H7 (cell line): ENCODE measurements around the gene KDM4C. TPM values are rescaled to one million over a fixed set of nuclear protein-coding genes. Genes with fewer than 3 reads are reported as not detected.

ENCODE experiments used
- DNase-seq: peaks from one replicate; pipeline ENCODE4 v3.0.0; 2012
- H3K27me3 ChIP-seq: 2 replicates; pipeline ENCODE4 v1.6.0; 2011; ENCODE audit warnings: mild to moderate bottlenecking, low read length; ENCODE audit not compliant: control insufficient read depth, insufficient read depth
- H3K36me3 ChIP-seq: replicated peaks from 2 replicates; pipeline ENCODE4 v1.5.1; 2011; ENCODE audit warnings: low read length; ENCODE audit not compliant: control insufficient read depth, insufficient read depth
- H3K4me3 ChIP-seq: 2 replicates; pipeline ENCODE4 v1.5.1; 2011; ENCODE audit warnings: low read depth, mild to moderate bottlenecking, control low read depth, low read length, moderate library complexity; ENCODE audit not compliant: insufficient read depth
- total RNA-seq: library from RNA; depleted of rRNA; stranded (reverse); fragments of >200 nt; shearing (Covaris generic); gene quantifications from 2 replicates; pipeline ENCODE4 v1.2.3, GENCODE V29; 2014

The KDM4C gene
- total RNA-seq, 1 experiment from 2014 or later = 20.9 TPM

DNA sequence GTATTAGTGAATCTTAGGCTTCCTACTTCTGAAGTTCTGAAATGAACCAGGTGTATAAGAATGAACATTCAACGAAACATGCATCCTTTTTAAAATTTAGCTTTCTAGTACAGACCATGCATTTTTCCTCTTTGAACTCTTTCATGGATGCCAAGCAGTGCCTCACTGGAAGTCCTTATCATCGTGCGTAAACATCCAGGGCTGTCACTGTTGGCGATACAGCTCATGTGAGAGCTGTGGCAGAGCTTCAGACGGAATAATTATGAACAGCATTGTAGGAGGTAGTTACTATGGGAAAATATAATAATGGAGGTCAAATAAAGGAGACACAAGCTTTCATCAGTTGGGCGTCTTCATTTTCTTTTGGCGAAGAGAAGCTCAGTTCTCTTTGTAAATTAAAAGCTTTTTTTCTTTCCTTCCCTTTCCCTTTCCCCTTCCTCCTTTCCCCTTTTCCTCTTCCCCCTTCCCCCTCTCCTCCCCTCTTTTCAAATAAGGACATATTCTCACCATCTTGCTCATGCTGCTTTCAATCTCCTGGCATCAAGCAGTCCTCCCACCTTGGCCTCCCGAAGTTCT, 167.3 kb downstream of the KDM4C start:
- Histone ChIP-seq H3K27me3 (no peaks in the 10 kb centered on the region), H3K36me3 (no peaks in the 10 kb centered on the region), H3K4me3 (no peak overlapping the region)
- DNase-seq = no peak

DNA sequence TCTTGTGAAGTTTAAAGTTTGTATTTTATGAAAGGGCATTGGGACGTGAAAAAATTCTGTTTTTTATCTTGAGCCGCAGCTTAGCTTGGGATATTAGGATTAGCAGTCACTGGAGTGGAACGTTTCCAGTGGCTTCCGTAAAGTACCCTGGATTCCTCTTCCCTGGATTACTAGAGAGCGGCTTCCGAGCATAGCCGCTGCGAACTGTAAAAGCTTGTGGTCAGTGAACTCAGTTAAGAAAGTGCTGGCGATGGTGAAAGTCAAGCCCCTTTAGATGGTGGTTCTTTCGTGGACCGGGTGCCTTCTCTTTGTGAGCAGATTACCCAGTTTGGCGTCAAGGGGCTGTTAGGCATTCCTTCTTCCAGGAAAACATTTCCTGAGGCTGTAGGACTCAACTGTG, 168.1 kb downstream of the KDM4C start:
- no peak overlapping the region for H3K4me3 ChIP-seq
- no peaks in the 10 kb centered on the region for H3K27me3 ChIP-seq
- no peak for DNase-seq
- no peaks in the 10 kb centered on the region for H3K36me3 ChIP-seq

DNA sequence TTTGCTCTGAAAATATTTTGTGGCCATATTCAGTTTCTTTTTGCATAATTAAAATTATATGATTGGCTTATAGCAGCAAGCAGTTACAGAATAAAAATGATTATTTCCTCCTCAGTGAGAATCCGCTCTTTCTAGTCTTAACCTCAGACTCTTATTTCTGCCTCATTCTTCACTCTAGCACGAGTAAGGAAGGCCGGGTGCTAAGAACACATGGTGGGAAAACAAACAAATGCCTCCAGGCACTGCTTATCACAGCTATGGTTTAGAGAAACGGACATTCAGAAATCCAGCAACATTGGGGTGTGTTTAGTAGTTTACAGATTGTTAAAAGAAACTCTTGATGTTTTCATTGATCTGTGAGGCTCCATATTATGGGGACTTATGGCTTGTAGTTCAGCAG, 168.7 kb downstream of the KDM4C start:
- Histone ChIP-seq H3K4me3 (no peak overlapping the region), H3K27me3 (no peaks in the 10 kb centered on the region), H3K36me3 (no peaks in the 10 kb centered on the region)
- no peak for DNase-seq

DNA sequence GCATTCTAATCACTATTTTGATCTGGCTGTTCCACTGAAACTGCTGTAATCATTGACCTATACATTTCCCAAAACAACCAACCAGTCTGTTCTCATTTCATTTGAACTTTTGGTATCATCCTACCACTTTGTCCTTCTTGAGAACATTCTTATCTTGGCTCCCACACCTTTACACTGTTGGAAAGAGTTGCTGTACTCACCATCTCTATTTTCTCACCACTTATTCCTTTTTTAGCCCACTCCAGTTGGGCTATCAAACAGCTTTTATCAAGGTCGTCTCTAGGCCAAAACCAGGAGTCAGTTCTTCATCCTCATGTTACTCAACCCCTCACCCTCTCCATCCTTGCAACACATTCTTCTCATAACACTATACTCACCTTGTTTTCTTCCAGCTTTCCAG, 170.1 kb downstream of the KDM4C start:
- no peak for DNase-seq
- no peaks in the 10 kb centered on the region for H3K36me3 ChIP-seq
- H3K4me3 ChIP-seq = no peak overlapping the region
- H3K27me3 ChIP-seq = no peaks in the 10 kb centered on the region

DNA sequence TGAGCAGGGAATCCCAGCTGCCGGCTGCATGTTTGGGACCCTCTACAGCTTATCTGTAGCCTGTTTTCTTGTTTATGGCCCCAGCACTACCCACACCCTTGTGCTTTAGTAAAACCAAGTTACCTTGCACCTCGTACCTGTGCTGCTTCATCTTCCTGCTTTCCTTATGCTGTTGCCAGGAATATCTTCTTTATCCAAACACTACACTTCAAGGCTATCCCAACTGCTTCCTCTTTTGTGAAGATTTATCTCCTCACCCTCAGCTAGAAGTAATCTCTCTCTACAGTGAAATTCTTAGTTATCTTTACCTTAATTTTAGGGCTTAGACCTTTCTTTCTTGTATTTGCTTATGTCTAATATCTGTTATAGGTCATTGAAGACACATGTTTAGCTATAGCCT, 171.1 kb downstream of the KDM4C start:
- H3K4me3 ChIP-seq = no peak overlapping the region
- H3K36me3 ChIP-seq = no peaks in the 10 kb centered on the region
- H3K27me3 ChIP-seq = no peaks in the 10 kb centered on the region
- no peak for DNase-seq

DNA sequence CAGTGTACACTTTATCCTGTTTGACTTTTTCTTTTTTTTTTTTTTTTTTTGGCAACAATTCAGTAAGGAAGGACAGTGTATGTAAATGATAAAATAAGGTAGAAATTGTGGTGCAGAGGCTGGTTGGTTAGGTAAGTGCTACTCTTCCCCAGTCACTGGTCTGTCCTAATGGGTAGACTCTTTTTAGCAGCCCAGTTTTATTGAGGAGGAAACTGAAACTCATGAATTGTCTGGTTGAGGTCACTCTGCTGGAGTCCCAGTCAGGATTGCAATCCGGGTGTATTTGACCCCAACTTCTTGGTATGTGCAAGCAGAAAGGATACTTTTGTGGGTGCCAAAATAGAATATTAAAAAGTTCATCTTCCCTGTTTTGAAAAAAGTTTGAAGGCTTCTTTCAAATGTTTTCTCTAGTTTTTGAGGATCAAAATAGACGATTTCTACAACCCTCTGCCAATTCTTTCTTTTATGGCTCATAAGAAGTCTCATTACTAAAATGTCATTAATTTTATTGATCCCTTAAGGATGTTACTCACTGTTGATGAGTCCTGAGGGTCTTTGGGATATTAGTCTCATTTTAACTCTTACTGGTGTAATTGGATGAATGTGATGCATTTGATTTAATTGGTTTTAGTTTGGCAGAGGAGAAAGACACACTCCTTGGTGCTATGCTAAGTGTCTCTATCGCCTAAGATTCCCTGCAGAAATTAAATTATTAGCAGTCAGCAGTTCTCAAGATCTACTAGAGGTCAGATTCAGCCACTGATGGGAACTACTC, 171.9 kb downstream of the KDM4C start:
- H3K36me3 ChIP-seq = no peaks in the 10 kb centered on the region
- H3K27me3 ChIP-seq = no peaks in the 10 kb centered on the region
- DNase-seq = no peak
- H3K4me3 ChIP-seq = no peak overlapping the region

DNA sequence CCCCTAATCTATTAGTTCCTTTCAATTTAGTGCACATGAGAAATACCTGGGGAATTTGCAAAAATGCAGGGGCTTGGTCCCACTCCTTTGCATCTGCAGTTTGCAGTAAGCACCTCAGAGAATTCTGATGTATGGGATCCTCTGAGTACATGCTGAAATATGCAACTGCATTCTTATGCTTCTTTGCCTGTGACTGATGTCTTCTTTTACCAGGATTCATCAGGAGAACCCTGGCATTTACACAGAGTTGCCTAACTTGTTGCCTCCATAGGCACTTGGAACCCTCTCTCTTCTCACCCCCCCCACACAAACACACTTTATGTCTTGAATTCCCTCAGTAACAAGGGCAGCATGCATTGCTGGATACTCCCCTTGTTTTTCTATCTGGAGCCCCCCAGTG, 173.1 kb downstream of the KDM4C start:
- Histone ChIP-seq H3K27me3 (no peaks in the 10 kb centered on the region), H3K4me3 (no peak overlapping the region), H3K36me3 (no peaks in the 10 kb centered on the region)
- DNase-seq = no peak

DNA sequence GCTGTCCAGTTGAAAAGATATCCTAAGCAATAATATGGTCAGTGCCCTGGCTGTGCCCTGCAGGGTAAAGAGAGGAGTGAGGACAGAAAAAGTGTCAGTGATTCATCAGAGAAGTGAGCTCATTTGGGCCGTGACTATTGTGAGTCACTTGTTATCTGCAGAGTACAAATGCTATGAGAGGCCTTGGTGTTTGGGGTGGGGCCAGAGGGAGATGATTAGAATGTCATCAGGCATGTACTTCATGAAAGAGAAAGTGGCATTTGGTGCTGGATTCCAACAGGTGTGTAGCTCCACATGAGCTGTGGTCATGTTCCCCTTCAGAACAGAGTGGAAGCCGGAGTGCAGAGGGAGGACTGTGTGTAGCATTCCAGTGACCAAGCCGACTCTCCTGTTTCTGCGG, 174.1 kb downstream of the KDM4C start:
- Histone ChIP-seq H3K4me3 (no peak overlapping the region), H3K27me3 (no peaks in the 10 kb centered on the region), H3K36me3 (no peaks in the 10 kb centered on the region)
- DNase-seq = no peak

DNA sequence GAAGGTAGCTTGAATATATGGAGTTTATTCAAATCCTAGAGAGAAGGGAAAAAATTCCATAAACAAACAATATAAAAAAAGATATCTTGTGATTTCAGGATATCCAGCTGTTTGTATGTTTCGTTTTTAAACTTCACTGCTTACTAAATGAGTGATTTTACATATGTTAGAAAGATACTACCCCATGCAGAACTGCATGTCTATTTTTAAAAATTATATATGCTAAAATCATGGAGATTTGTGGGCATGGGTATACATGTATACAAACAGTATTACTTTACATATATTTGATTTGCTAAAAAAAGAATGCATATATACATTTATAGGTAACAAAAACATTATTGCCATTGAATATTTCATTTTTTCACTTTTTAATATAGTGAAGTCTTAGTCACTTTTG, 178.3 kb downstream of the KDM4C start:
- Histone ChIP-seq H3K27me3 (no peaks in the 10 kb centered on the region), H3K4me3 (no peak overlapping the region), H3K36me3 (no peaks in the 10 kb centered on the region)
- no peak for DNase-seq

DNA sequence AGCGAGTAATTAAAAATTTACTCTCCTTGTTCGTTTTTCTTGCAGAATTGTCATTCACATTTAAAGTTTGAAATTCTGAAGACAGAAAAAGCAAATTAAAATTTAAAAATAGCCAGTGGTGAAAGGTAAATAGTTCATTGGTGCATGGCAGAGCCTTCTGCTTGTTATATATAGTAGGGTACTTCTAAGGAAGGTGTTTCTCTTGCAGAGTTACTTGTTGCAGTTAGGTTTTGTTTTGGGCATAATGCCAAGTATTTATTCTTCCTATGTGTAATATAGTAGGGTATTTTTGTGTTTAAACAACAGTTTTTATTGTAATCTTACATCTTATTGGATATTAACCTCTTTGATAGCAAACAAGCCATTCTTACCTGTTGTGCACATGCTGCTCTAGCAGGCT, 179.4 kb downstream of the KDM4C start:
- H3K36me3 ChIP-seq = no peaks in the 10 kb centered on the region
- no peaks in the 10 kb centered on the region for H3K27me3 ChIP-seq
- DNase-seq = no peak
- H3K4me3 ChIP-seq = no peak overlapping the region

DNA sequence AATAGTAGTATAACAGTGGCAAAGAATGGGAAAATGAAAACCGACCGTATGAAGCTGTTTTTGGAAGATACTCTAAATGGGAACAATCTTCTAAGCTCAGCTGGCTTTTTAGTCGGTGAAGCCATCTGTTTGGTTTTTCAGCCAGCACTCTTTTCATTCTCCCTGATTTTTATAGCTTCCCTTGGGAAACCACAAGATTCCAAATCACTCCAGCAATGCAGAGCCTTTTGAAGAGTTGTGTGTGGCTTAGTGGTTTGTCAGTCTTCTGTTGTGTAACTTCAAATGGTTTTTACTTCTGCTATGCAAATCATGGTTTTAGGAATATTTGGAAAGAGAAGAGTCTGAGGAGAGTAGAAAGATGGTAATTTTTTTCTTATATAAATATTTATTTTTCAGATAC, 180.7 kb downstream of the KDM4C start:
- H3K4me3 ChIP-seq = no peak overlapping the region
- no peaks in the 10 kb centered on the region for H3K27me3 ChIP-seq
- no peaks in the 10 kb centered on the region for H3K36me3 ChIP-seq
- DNase-seq = no peak

DNA sequence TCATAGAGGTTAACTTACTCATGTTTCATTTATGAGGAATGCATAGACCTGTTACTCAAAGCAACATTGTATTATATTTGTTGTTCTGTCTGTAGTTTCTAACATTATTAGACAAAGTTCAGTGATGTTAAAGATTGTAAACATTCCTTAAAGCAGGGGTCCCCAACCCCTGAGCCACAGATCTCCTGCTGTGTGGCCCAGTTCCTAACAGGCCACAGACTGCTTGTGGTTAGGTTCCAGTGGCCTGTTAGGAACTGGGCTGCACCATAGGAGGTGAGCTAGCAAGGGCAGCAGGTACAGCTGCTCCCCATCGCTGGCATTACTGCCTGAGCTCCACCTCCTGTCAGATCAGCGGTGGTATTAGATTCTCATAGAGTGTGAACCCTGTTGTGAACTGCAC, 181.1 kb downstream of the KDM4C start:
- no peak for DNase-seq
- Histone ChIP-seq H3K4me3 (no peak overlapping the region), H3K36me3 (no peaks in the 10 kb centered on the region), H3K27me3 (no peaks in the 10 kb centered on the region)

DNA sequence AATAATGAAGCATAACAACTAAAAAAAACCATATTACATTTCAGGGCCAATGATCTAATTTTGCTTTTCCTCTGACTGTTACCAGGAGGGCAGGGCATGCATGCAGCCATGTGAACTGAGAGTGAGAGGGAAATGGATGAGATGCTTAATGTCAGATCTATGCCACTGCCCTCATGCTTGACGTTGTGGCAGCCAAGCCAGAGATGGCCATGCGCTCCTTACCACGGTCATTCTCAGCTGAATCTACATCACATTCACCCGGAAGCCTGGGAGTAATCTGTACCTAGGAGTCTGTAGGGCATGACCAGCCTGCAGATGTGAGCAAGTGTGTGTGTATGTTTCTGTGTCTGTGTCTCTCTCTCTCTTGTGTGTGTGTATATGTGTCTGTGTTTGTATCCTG, 183.7 kb downstream of the KDM4C start:
- DNase-seq = no peak
- no peaks in the 10 kb centered on the region for H3K36me3 ChIP-seq
- no peak overlapping the region for H3K4me3 ChIP-seq
- no peaks in the 10 kb centered on the region for H3K27me3 ChIP-seq

DNA sequence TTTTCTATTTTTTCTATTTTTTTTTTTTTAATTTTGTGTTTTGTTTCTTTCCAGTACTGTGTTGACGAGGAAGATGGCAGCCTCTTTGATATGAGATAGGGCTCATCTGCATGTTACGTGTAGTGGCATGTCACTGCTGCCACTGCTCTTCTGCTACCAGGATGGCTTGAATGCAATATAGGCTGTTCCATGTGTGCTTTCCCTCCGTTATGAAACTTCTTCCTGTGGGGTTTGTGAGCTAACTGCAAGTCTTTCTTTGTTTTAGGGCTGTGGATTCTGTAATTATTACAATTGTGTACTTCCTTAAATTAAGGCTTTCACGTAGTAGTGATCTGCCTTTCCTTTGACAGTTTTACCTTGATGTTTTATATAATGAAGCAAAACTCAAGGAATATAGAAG, 184.6 kb downstream of the KDM4C start:
- no peak for DNase-seq
- Histone ChIP-seq H3K4me3 (no peak overlapping the region), H3K36me3 (no peaks in the 10 kb centered on the region), H3K27me3 (no peaks in the 10 kb centered on the region)

DNA sequence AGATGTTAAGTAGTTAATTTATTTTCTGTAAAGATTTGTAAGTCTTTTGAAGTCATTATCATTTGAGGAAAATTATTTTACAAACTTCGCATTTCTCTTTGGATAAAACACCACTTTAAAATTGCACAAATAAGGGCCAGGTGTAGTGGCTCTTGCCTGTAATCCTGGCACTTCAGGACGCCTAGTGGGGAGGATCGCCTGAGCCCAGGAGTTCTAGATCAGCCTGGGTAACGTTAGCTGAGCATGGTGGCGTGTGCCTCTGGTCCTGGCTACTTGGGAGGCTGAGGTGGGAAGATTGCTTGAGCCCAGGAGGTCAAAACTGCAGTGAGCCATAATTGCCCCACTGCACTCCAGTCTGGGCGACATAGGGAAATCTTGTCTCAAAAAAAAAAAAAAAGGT, 185.5 kb downstream of the KDM4C start:
- DNase-seq = no peak
- Histone ChIP-seq H3K27me3 (no peaks in the 10 kb centered on the region), H3K36me3 (no peaks in the 10 kb centered on the region), H3K4me3 (no peak overlapping the region)
